CD4-positive, alpha-beta T cell (primary cell): Measurements from ENCODE around the gene RGS5. TPM values are rescaled to one million over a fixed set of nuclear protein-coding genes. Genes with fewer than 3 reads are reported as not detected.

Experiments
- ATAC-seq: fragments of 200-7000 bp; cut with Tn5 transposase; one replicate; pipeline ENCODE4 v1.10.0; 2022; ENCODE audit warnings: mild to moderate bottlenecking; ENCODE audit not compliant: poor library complexity
- CTCF ChIA-PET: fragments of 350-600 bp; sonication (Branson Sonifier 250); formaldehyde crosslinking; loops from one replicate; lab custom pipeline; 2021; ENCODE audit warnings: antibody characterized with exemption, inconsistent platforms; lab: Charles Lee
- POLR2A ChIA-PET: fragments of 350-600 bp; sonication (Branson Sonifier 250); formaldehyde crosslinking; loops from one replicate; lab custom pipeline; 2021; ENCODE audit warnings: antibody characterized with exemption, inconsistent platforms; lab: Charles Lee
- DNase-seq, 14 experiments: peaks; one replicate each; pipeline ENCODE4 v3.0.0-alpha.2; 2013 to 2020; ENCODE audit warnings: mixed read lengths in 2 of 14
- H3K27ac ChIP-seq, 2 donors: one replicate each; pipeline versions ENCODE4 v1.5.1 to v1.7.0; 2013; ENCODE audit warnings: low read length in 2 of 2, low read depth in 1 of 2, mild to moderate bottlenecking in 1 of 2
- H3K27me3 ChIP-seq, 2 experiments: 1 replicate in 1 of 2; 2 replicates in 1 of 2; pipeline versions ENCODE4 v1.6.1 to v1.7.0; 2013; ENCODE audit warnings: low read length in 2 of 2, control low read depth in 1 of 2, mild to moderate bottlenecking in 1 of 2, moderate library complexity in 1 of 2; ENCODE audit not compliant: insufficient read depth in 2 of 2, control insufficient read depth in 1 of 2
- H3K36me3 ChIP-seq: one replicate; pipeline ENCODE4 v1.6.1; 2013; ENCODE audit warnings: low read length, control low read depth; ENCODE audit not compliant: insufficient read depth
- H3K4me1 ChIP-seq: one replicate; pipeline ENCODE4 v1.6.1; 2013; ENCODE audit warnings: low read length, control low read depth; ENCODE audit not compliant: insufficient read depth
- H3K4me3 ChIP-seq: one replicate; pipeline ENCODE4 v1.5.1; 2013; ENCODE audit warnings: mild to moderate bottlenecking, low read length, moderate library complexity
- H3K9me3 ChIP-seq, 2 experiments: 1 replicate in 1 of 2; 2 replicates in 1 of 2; pipeline versions ENCODE4 v1.6.1 to v1.7.0; 2013; ENCODE audit warnings: low read length in 2 of 2, mild to moderate bottlenecking in 2 of 2, control low read depth in 1 of 2, moderate library complexity in 1 of 2; ENCODE audit not compliant: control insufficient read depth in 1 of 2, insufficient read depth in 1 of 2
- H3K27ac Mint-ChIP-seq: one replicate; pipeline ENCODE4 v1.8.0; 2020; ENCODE audit warnings: mixed read lengths
- H3K27me3 Mint-ChIP-seq: one replicate; pipeline ENCODE4 v1.8.0; 2021; ENCODE audit warnings: mixed read lengths
- H3K36me3 Mint-ChIP-seq: one replicate; pipeline ENCODE4 v1.8.0; 2021; ENCODE audit warnings: low read depth, mixed read lengths
- H3K4me1 Mint-ChIP-seq: one replicate; pipeline ENCODE4 v1.8.0; 2021; ENCODE audit warnings: low read depth, mixed read lengths
- H3K4me3 Mint-ChIP-seq: one replicate; pipeline ENCODE4 v1.8.0; 2020; ENCODE audit warnings: mild to moderate bottlenecking, mixed read lengths
- H3K9me3 Mint-ChIP-seq: one replicate; pipeline ENCODE4 v1.8.0; 2020; ENCODE audit warnings: mixed read lengths
- intact Hi-C, 2 experiments: fragments of 100-400 bp; cut with DNase I in 1 of 2; cut with micrococcal nuclease in 1 of 2; formaldehyde crosslinking; loops; one replicate each; pipeline versions ENCODE4 v1.15.1 to v1.9.0; 2023 to 2025; cut with DNase I, micrococcal nuclease
- total RNA-seq, 174 experiments: library from RNA in 2 of 174; stranded (reverse) in 2 of 174; gene quantifications; one replicate each; pipeline ENCODE4 v1.2.3 and lab custom pipeline; 2021 to 2026
- TF ChIP-seq, protein P1 (sequence below): fragments of 200-600 bp; IDR thresholded peaks from one replicate; pipeline ENCODE4 v1.8.0; 2022; ENCODE audit warnings: antibody characterized with exemption, mild to moderate bottlenecking

The RGS5 gene
- total RNA-seq, 2 experiments from 2014 or later = 1.2 to 1.6 TPM

DNA sequence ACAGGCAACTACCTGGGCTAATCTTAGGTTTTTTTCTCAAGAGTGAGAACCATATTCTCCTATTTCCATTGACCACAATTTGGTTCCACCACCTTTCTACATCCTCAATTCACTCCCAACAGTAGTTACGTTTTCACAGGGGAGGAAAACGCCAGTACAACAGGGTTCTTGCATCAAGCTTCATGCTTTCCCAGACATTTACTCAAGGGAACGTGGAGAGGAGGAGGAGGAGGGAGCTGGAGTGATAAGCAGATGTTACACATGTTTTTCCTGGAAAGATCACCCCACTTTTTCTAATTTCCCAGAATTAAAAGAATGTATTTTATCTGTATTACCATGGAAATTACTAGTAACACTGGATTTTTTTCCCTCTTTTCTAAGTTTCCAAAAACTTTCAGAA is 58.3 kb downstream of the RGS5 start:
- no peaks in the 10 kb centered on the region for H3K4me1 ChIP-seq
- Mint-ChIP-seq H3K27me3 (no peaks in the 10 kb centered on the region), H3K4me3 (no peak overlapping the region), H3K4me1 (no peaks in the 10 kb centered on the region), H3K36me3 (no peaks in the 10 kb centered on the region), H3K27ac (no peak overlapping the region), H3K9me3 (no peaks in the 10 kb centered on the region)
- no peaks in the 10 kb centered on the region for H3K36me3 ChIP-seq
- no peak for DNase-seq
- TF ChIP-seq, protein P1, sequence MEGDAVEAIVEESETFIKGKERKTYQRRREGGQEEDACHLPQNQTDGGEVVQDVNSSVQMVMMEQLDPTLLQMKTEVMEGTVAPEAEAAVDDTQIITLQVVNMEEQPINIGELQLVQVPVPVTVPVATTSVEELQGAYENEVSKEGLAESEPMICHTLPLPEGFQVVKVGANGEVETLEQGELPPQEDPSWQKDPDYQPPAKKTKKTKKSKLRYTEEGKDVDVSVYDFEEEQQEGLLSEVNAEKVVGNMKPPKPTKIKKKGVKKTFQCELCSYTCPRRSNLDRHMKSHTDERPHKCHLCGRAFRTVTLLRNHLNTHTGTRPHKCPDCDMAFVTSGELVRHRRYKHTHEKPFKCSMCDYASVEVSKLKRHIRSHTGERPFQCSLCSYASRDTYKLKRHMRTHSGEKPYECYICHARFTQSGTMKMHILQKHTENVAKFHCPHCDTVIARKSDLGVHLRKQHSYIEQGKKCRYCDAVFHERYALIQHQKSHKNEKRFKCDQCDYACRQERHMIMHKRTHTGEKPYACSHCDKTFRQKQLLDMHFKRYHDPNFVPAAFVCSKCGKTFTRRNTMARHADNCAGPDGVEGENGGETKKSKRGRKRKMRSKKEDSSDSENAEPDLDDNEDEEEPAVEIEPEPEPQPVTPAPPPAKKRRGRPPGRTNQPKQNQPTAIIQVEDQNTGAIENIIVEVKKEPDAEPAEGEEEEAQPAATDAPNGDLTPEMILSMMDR = no peak
- intact Hi-C loops = no loop called here
- H3K27me3 ChIP-seq = no peaks in the 10 kb centered on the region
- no peaks in the 10 kb centered on the region for H3K9me3 ChIP-seq
- no peak overlapping the region for H3K4me3 ChIP-seq
- no peak overlapping the region for H3K27ac ChIP-seq
- ATAC-seq = no peak
- ChIA-PET CTCF (no interaction called here), POLR2A (no interaction called here)

DNA sequence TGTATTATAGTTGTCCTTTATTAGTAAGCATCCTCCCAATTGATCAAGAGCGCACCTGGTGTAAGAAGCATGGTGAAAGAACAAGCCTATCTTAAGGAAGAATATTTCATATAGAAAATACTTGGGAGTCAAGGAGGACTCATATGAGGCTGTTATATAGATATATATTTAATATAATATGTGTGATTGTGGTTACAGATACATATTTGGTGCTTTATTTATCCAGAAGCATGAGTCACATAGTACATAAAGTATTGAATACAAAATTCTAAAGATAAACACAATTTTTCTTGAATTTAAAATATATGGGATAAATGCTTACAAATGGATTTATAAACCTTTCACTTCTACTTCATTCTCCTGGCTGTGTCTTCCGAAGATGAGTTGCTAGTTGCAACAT is 60.6 kb downstream of the RGS5 start:
- no peaks in the 10 kb centered on the region for H3K9me3 Mint-ChIP-seq
- CTCF ChIA-PET = interaction anchor here (0.6 kb wide), 1 partner anchor 21 kb away, joined by 3 read pairs; no protein-coding TSS in a partner anchor
- H3K4me1 Mint-ChIP-seq = no peaks in the 10 kb centered on the region
- H3K27me3 ChIP-seq = peaks cover 0 to 2% of the 10 kb centered on the region in 2 experiments
- H3K27ac ChIP-seq = no peak overlapping the region
- H3K36me3 Mint-ChIP-seq = no peaks in the 10 kb centered on the region
- no peak overlapping the region for H3K4me3 Mint-ChIP-seq
- no peak overlapping the region for H3K4me3 ChIP-seq
- no peaks in the 10 kb centered on the region for H3K4me1 ChIP-seq
- H3K27me3 Mint-ChIP-seq = no peaks in the 10 kb centered on the region
- DNase-seq (no peak), ATAC-seq (no peak)
- TF ChIP-seq, protein P1 = no peak
- H3K27ac Mint-ChIP-seq = no peak overlapping the region
- no peaks in the 10 kb centered on the region for H3K9me3 ChIP-seq
- intact Hi-C loops = no loop called here
- no peaks in the 10 kb centered on the region for H3K36me3 ChIP-seq
- POLR2A ChIA-PET = no interaction called here

DNA sequence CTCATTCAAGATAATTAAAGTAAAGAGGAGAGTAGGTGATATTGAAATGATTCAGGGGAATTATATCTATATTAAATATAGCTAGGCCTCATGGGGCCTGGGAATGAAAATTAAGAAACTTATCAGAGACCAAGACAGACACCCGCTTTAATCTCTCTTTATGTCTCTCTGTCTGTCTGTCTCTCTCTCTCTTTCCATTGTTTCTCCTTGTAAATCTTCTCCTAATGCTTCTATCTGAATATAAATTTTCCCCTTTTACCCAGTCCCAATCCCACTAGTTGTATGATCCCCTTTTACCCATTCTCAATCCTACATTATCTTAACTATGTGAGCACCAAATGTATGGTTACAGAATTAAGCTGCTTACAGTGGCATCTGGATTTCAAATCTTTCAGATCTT is 61.2 kb downstream of the RGS5 start:
- no peak overlapping the region for H3K4me3 Mint-ChIP-seq
- no peak for DNase-seq

More for the DNA sequence above, 61.2 kb downstream of the RGS5 start:
- peaks cover 0 to 2% of the 10 kb centered on the region in 2 experiments for H3K27me3 ChIP-seq
- Mint-ChIP-seq H3K27me3 (no peaks in the 10 kb centered on the region), H3K36me3 (no peaks in the 10 kb centered on the region), H3K27ac (no peak overlapping the region), H3K9me3 (no peaks in the 10 kb centered on the region), H3K4me1 (no peaks in the 10 kb centered on the region)
- ATAC-seq = no peak
- H3K4me3 ChIP-seq = no peak overlapping the region
- CTCF ChIA-PET = no interaction called here
- no peaks in the 10 kb centered on the region for H3K4me1 ChIP-seq
- TF ChIP-seq, protein P1 = no peak
- no peaks in the 10 kb centered on the region for H3K36me3 ChIP-seq
- no peaks in the 10 kb centered on the region for H3K9me3 ChIP-seq
- POLR2A ChIA-PET = no interaction called here
- H3K27ac ChIP-seq = no peak overlapping the region
- intact Hi-C loops = no loop called here
